Spleen (tissue), 11 donors: ENCODE measurements around the gene GLOD5. TPM values are rescaled to one million over a fixed set of nuclear protein-coding genes. Genes with fewer than 3 reads are reported as not detected.

ENCODE experiments used
- DNase-seq: peaks from one replicate; pipeline ENCODE4 v3.0.0-alpha.2; 2020
- H3K27ac ChIP-seq, 8 donors: fragments of 200-600 bp; sonication (generic) in 7 of 8; 1 replicate in 4 of 8; 2 replicates in 4 of 8; pipeline versions ENCODE4 v1.5.0 to v1.8.0; 2016 to 2021; ENCODE audit warnings: inconsistent platforms in 4 of 8, mild to moderate bottlenecking in 4 of 8, moderate library complexity in 1 of 8
- H3K27me3 ChIP-seq, 7 donors: fragments of 200-600 bp; sonication (generic) in 6 of 7; replicated peaks in 1 of 7; 1 replicate in 4 of 7; 2 replicates in 3 of 7; pipeline versions ENCODE4 v1.5.0 to v1.8.0; 2016 to 2021; ENCODE audit warnings: inconsistent platforms in 3 of 7, mild to moderate bottlenecking in 1 of 7
- H3K36me3 ChIP-seq, 6 donors: fragments of 200-600 bp; sonication (generic) in 5 of 6; 1 replicate in 4 of 6; 2 replicates in 2 of 6; pipeline versions ENCODE4 v1.5.0 to v1.8.0; 2016 to 2021; ENCODE audit warnings: inconsistent platforms in 2 of 6
- H3K4me1 ChIP-seq, 6 donors: fragments of 200-600 bp; sonication (generic) in 5 of 6; 1 replicate in 3 of 6; 2 replicates in 3 of 6; pipeline versions ENCODE4 v1.5.0 to v1.8.0; 2016 to 2021; ENCODE audit warnings: inconsistent platforms in 3 of 6
- H3K4me3 ChIP-seq, 8 donors: fragments of 200-600 bp; sonication (generic) in 7 of 8; 1 replicate in 4 of 8; 2 replicates in 4 of 8; pipeline versions ENCODE4 v1.5.0 to v1.8.0; 2016 to 2021; ENCODE audit warnings: inconsistent platforms in 4 of 8, mild to moderate bottlenecking in 4 of 8, moderate library complexity in 2 of 8
- H3K9me3 ChIP-seq, 8 donors: fragments of 200-600 bp; sonication (generic) in 7 of 8; 1 replicate in 4 of 8; 2 replicates in 4 of 8; pipeline versions ENCODE4 v1.5.0 to v1.8.0; 2016 to 2021; ENCODE audit warnings: inconsistent platforms in 4 of 8
- CTCF ChIP-seq, 11 experiments: fragments of 200-600 bp in 7 of 11; fragments of 450-650 bp in 4 of 11; sonication (generic) in 4 of 11; IDR thresholded peaks in 8 of 11; conservative IDR thresholded peaks in 3 of 11; 1 replicate in 7 of 11; 2 replicates in 4 of 11; pipeline versions ENCODE4 v1.4.0 to v1.8.0; 2016 to 2021; ENCODE audit warnings: antibody characterized with exemption in 11 of 11, inconsistent platforms in 4 of 11, mild to moderate bottlenecking in 1 of 11
- POLR2A ChIP-seq, 3 donors: fragments of 450-650 bp; IDR thresholded peaks; one replicate each; pipeline ENCODE4 v1.5.1; 2017; ENCODE audit warnings: antibody characterized with exemption in 3 of 3, mild to moderate bottlenecking in 1 of 3
- POLR2AphosphoS5 ChIP-seq, 3 donors: sonication (generic); formaldehyde crosslinking; IDR thresholded peaks; one replicate each; pipeline ENCODE4 v1.5.1; 2017; ENCODE audit warnings: antibody characterized with exemption in 3 of 3
- WGBS, 5 donors: extraction: QIAGEN DNeasy Blood & Tissue Kit in 3 of 5; methylation state at CpG; one replicate each; pipeline versions ENCODE4 v1.1.5 to v1.1.7; 2013 to 2018; 5-methylcytosine and 5-hydroxymethylcytosine counted together
- intact Hi-C: fragments of 100-400 bp; cut with DNase I; formaldehyde crosslinking; loops from one replicate; pipeline ENCODE4 v1.15.0; 2023; ENCODE audit warnings: low total_unique reads
- polyA plus RNA-seq, 3 donors: library from polyadenylated mRNA; stranded (reverse); fragments of 200-250 nt; gene quantifications; one replicate each; pipeline ENCODE4 v1.2.1, GENCODE V29; 2013
- total RNA-seq, 7 donors: library from RNA; depleted of rRNA in 3 of 7; stranded (reverse); fragments of >200 nt in 3 of 7; fragmentation: NEBNext Ultra II Directional in 4 of 7; extraction: Animal tissue kit (Norgen Biotek cat#: 25700) in 4 of 7; gene quantifications; one replicate each; pipeline versions ENCODE4 v1.1.0 to v1.2.1, GENCODE V29; 2016 to 2021
- donor health status: healthy with polysubstance abuse.
- donor health status: DM: no; HTN: no; CAD: no; lungs with moderate emphysema.
- donor health status: DM: no; HTN: no; CAD: no.
- donor health status: Bipolar disorder and iron deficiency.
- donor health status: healthy.
- donor health status: DM: no; HTN: no; CAD: no.
- donor health status: DM: yes; HTN: yes; CAD: no.

The GLOD5 gene
- total and polyA plus RNA-seq, 10 donors, result not detected

GRCh38 chrX:48794340-48794910, 32.9 kb downstream of the GLOD5 start:
- H3K27me3 ChIP-seq, result no peaks in the 10 kb centered on the region
- H3K36me3 ChIP-seq, result no peaks in the 10 kb centered on the region
- DNase-seq, result no peak
- no peaks in the 10 kb centered on the region for H3K4me1 ChIP-seq
- TF ChIP-seq POLR2A (IDR thresholded peaks at IDR 0.05), result no peak
- no peak for TF ChIP-seq CTCF (IDR thresholded peaks at IDR 0.05 in 8 of 11, conservative IDR thresholded peaks at IDR 0.05 in 3 of 11)
- no peak for TF ChIP-seq POLR2AphosphoS5 (IDR thresholded peaks at IDR 0.05)
- H3K4me3 ChIP-seq, result no peak overlapping the region
- intact Hi-C loops, result no loop called here
- WGBS, 5 donors, result 78 to 91% (median 85%) methylated on average over 10 to 12 of the region's 12 CpGs
- no peak overlapping the region for H3K27ac ChIP-seq
- H3K9me3 ChIP-seq, result no peaks in the 10 kb centered on the region

DNA sequence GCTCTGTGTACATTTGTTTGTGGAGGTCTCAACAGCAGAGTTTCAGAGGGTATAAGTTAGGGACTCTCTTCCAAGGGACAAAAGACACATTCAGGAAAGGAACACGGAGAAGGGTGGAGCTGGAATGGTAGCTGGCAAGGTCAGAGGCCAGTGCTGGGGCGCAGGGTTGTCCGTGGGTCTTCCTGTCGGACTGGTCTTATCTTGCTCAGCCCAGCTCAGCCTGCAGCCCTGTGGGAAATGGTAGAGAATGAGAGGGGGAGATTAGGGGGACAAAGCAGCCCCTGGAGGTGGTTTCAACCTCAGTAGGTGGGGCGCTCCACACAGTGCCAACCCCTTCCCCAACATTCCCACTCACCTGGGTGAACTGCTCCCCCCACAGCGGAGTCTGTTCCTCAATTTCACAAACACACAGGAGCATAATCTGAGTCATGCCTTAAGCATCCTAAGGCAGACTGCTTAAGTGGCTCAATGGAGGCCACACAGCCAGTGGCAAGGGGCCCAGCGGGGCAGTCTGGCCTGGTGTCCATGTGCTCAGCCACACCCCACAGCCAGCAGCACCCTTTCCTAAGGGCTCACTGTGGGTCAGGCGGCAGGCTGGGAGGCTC, 33.5 kb downstream of the GLOD5 start:
- WGBS, 5 donors, result 68 to 81% (median 76%) methylated on average over 4 to 8 of the region's 8 CpGs
- Histone ChIP-seq H3K4me1 (no peaks in the 10 kb centered on the region), H3K27ac (no peak overlapping the region), H3K27me3 (no peaks in the 10 kb centered on the region), H3K9me3 (no peaks in the 10 kb centered on the region), H3K36me3 (no peaks in the 10 kb centered on the region), H3K4me3 (no peak overlapping the region)
- intact Hi-C loops, result no loop called here
- TF ChIP-seq CTCF (IDR thresholded peaks at IDR 0.05 in 8 of 11, conservative IDR thresholded peaks at IDR 0.05 in 3 of 11) (no peak), POLR2AphosphoS5 (IDR thresholded peaks at IDR 0.05) (no peak), POLR2A (IDR thresholded peaks at IDR 0.05) (no peak)
- DNase-seq, result no peak

DNA sequence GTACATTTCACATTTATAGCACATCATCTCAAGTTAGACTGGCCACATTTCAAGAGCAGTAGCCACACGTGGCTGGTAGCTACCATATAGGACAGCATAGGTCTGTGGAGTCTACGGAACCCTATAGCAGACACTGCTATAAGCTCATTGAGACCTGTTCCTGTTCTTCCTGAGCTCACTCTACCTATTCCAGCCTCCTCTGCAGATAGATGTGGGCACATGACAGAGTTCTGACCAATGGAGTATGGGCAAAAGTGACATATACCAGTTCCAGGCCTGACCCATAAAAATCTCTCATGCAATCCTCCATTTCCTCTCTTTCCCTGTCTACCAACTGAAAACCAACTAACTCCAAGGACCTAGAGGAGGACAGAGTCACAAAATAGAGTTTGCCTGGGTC, 36.8 kb downstream of the GLOD5 start:
- H3K9me3 ChIP-seq, result no peaks in the 10 kb centered on the region
- WGBS, 5 donors, result 71 to 87% (median 81%) methylated on average over 2 of the region's 2 CpGs
- no peak for TF ChIP-seq CTCF (IDR thresholded peaks at IDR 0.05 in 8 of 11, conservative IDR thresholded peaks at IDR 0.05 in 3 of 11)
- TF ChIP-seq POLR2AphosphoS5 (IDR thresholded peaks at IDR 0.05), result no peak
- no peak for TF ChIP-seq POLR2A (IDR thresholded peaks at IDR 0.05)
- no peaks in the 10 kb centered on the region for H3K36me3 ChIP-seq
- no peak overlapping the region for H3K27ac ChIP-seq
- intact Hi-C loops, result no loop called here
- H3K27me3 ChIP-seq, result no peaks in the 10 kb centered on the region
- no peak overlapping the region for H3K4me3 ChIP-seq
- H3K4me1 ChIP-seq, result peaks cover 0 to 15% (median 8%) of the 10 kb centered on the region in 6 donors
- no peak for DNase-seq

- peaks cover 0 to 21% (median 0%) of the 10 kb centered on the region in 6 donors for H3K36me3 ChIP-seq
- no peak for TF ChIP-seq POLR2A (IDR thresholded peaks at IDR 0.05)
- peak in 1 of 11 experiments; percentile 16 for TF ChIP-seq CTCF (IDR thresholded peaks at IDR 0.05 in 8 of 11, conservative IDR thresholded peaks at IDR 0.05 in 3 of 11)
- DNase-seq, result peak; percentile 66
- no peaks in the 10 kb centered on the region for H3K27me3 ChIP-seq
- H3K9me3 ChIP-seq, result no peaks in the 10 kb centered on the region
- intact Hi-C loops, result loop anchor here (10.0 kb wide), 1 partner anchor 94 kb away; the partner anchor contains the start of genes PQBP1 and TIMM17B
- peak overlapping the region; percentile 37 to 73 (median 52) for H3K4me3 ChIP-seq
- H3K4me1 ChIP-seq, result peaks cover 0 to 15% (median 8%) of the 10 kb centered on the region in 6 donors
- H3K27ac ChIP-seq, result peak overlapping the region; percentile 88 to 97 (median 91)
- 16 to 52% (median 19%) methylated on average over 13 to 17 of the region's 17 CpGs for WGBS, 5 donors
These were observed 39.2 kb downstream of the GLOD5 start for GRCh38 chrX:48800574-48801279.
